NT2/D1 (cell line): ENCODE measurements around the gene TPM4.

Experiments used
- SUZ12 ChIP-seq: IDR thresholded peaks from 2 replicates; pipeline ENCODE4 v1.6.1; 2011; ENCODE audit not compliant: insufficient read length, insufficient read depth; ENCODE audit errors: extremely low read depth
- YY1 ChIP-seq: IDR thresholded peaks from 2 replicates; pipeline ENCODE4 v1.6.1; 2011; ENCODE audit not compliant: insufficient read length, insufficient read depth
- ZNF274 ChIP-seq: IDR thresholded peaks from 2 replicates; pipeline ENCODE4 v1.6.1; 2011; ENCODE audit warnings: mild to moderate bottlenecking, low read depth, low read length

GRCh38 chr19:16067205-16067938, 8.9 kb upstream of the TPM4 start:
- no peak for TF ChIP-seq ZNF274
- TF ChIP-seq SUZ12, result no peak
- TF ChIP-seq YY1, result no peak
